WTC11 (cell line): ENCODE measurements around the gene GRN.

ENCODE experiments used
- TF ChIP-seq, protein P1 (sequence below): fragments of 200-600 bp; IDR thresholded peaks from 2 replicates; pipeline ENCODE4 v1.8.0; 2022; ENCODE audit warnings: antibody characterized with exemption
- TF ChIP-seq, protein P2 (sequence below): sonication (generic); formaldehyde crosslinking; IDR thresholded peaks from 2 replicates; pipeline ENCODE4 v1.8.1; 2023; ENCODE audit warnings: mild to moderate bottlenecking, missing genetic modification reagents, moderate library complexity

DNA sequence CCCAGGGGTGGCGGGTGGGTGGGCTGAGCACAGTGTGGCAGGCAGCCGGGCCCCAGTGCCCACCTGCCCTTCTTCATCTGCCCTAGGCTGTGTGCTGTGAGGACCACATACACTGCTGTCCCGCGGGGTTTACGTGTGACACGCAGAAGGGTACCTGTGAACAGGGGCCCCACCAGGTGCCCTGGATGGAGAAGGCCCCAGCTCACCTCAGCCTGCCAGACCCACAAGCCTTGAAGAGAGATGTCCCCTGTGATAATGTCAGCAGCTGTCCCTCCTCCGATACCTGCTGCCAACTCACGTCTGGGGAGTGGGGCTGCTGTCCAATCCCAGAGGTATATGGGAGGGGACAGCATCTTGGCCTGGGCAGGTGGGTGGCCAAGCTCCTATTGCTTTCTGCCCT is 6.4 kb downstream of the GRN start:
- TF ChIP-seq, protein P1, sequence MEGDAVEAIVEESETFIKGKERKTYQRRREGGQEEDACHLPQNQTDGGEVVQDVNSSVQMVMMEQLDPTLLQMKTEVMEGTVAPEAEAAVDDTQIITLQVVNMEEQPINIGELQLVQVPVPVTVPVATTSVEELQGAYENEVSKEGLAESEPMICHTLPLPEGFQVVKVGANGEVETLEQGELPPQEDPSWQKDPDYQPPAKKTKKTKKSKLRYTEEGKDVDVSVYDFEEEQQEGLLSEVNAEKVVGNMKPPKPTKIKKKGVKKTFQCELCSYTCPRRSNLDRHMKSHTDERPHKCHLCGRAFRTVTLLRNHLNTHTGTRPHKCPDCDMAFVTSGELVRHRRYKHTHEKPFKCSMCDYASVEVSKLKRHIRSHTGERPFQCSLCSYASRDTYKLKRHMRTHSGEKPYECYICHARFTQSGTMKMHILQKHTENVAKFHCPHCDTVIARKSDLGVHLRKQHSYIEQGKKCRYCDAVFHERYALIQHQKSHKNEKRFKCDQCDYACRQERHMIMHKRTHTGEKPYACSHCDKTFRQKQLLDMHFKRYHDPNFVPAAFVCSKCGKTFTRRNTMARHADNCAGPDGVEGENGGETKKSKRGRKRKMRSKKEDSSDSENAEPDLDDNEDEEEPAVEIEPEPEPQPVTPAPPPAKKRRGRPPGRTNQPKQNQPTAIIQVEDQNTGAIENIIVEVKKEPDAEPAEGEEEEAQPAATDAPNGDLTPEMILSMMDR = no peak
- TF ChIP-seq, protein P2, sequence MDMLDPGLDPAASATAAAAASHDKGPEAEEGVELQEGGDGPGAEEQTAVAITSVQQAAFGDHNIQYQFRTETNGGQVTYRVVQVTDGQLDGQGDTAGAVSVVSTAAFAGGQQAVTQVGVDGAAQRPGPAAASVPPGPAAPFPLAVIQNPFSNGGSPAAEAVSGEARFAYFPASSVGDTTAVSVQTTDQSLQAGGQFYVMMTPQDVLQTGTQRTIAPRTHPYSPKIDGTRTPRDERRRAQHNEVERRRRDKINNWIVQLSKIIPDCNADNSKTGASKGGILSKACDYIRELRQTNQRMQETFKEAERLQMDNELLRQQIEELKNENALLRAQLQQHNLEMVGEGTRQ (CRISPR knock-in tag) = no peak
